ENCODE results near the gene CLIC3. TPM values are rescaled to one million over a fixed set of nuclear protein-coding genes. Genes with fewer than 3 reads are reported as not detected.

CLIC3 gene
- total RNA-seq, 1 donor from 2014 or later: 49.3 TPM

DNA sequence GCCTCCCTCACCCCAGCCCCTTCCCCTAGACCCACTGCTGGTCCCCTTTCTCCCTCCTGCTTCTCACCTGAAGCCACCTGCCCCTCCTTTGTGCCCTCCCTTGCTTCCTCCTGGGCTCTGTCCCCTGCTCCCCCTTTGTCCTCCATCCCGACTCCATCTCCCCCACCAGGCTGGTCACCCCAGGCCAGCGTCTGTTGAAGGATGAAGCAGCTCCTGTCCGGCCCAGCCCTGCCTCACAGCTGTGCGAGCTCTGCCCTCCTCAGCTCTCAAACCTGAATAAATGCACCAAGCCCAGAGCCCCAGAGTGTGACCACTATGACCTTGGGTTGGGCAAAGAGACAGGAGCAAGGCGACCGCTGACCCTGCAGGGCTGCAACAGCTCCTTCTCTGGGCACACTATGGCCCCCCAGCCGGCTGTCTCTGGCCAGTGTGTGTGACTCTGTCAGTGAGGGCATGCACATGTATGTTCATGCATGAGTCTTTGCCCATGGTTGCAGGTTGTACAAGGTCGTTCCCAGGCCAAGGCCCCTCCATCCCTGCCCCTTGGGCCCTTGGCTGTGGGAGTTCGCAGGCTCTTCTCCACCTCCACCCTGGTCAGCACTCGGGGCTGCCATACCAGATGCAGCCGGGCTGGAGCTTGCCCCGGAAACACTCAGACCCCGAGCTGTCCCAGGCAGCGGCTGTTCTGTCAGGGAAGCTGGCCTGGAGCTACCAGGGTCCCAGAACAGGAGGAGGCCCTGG lies 41.0 kb downstream of the CLIC3 start:
- Histone ChIP-seq H3K27me3 (ENCODE audit: low read depth) (no peaks in the 10 kb centered on the region), H3K27ac (no peak overlapping the region), H3K9me3 (no peaks in the 10 kb centered on the region), H3K36me3 (no peaks in the 10 kb centered on the region), H3K4me1 (peaks cover 4% of the 10 kb centered on the region), H3K4me3 (no peak overlapping the region)
- intact Hi-C loops (cut with DNase I): no loop called here
- DNase-seq (peak; percentile 40), ATAC-seq (no peak)
- TF ChIP-seq, protein P1, sequence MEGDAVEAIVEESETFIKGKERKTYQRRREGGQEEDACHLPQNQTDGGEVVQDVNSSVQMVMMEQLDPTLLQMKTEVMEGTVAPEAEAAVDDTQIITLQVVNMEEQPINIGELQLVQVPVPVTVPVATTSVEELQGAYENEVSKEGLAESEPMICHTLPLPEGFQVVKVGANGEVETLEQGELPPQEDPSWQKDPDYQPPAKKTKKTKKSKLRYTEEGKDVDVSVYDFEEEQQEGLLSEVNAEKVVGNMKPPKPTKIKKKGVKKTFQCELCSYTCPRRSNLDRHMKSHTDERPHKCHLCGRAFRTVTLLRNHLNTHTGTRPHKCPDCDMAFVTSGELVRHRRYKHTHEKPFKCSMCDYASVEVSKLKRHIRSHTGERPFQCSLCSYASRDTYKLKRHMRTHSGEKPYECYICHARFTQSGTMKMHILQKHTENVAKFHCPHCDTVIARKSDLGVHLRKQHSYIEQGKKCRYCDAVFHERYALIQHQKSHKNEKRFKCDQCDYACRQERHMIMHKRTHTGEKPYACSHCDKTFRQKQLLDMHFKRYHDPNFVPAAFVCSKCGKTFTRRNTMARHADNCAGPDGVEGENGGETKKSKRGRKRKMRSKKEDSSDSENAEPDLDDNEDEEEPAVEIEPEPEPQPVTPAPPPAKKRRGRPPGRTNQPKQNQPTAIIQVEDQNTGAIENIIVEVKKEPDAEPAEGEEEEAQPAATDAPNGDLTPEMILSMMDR (IDR thresholded peaks at IDR 0.05): no peak

DNA sequence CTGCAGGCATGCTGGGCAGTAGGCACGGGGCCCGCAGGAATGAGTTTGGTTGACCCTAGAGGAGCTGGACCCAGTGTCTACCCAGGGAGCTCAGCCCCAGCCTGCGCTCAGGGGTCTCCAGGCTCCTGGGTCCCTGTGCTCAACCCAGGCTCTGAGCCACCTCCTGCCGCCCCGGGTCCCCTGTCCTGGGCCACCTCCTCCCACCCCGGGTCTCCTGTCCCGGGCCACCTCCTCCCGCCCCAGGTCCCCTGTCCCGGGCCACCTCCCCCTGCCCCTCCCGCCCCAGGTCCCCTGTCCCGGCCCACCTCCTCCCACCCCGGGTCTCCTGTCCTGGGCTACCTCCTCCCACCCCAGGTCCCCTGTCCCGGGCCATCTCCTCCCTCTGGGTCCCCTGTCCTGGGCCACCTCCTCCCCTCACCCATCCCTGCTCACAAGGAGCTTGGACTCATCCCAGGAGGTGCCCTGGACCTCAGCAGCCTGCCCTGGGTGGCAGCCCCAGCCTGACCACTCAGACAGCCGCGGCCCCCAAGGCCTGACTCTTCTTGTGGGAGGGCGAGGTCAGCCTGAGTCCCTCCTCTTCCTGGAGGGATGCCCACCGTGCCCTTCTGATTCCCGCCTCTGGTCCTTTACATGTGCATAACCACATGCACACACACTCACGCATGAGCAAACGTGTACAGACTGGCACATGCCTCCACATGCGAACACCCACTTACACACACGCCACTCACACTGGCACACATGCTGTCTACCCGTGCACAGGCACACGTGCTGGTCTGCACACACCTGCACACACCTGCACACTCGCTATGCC lies 41.9 kb downstream of the CLIC3 start:
- TF ChIP-seq, protein P1 (IDR thresholded peaks at IDR 0.05): no peak
- Histone ChIP-seq H3K4me3 (no peak overlapping the region), H3K27ac (no peak overlapping the region), H3K9me3 (no peaks in the 10 kb centered on the region), H3K36me3 (no peaks in the 10 kb centered on the region), H3K4me1 (peaks cover 9% of the 10 kb centered on the region), H3K27me3 (ENCODE audit: low read depth) (no peaks in the 10 kb centered on the region)
- intact Hi-C loops (cut with DNase I): no loop called here
- DNase-seq (peak; percentile 45), ATAC-seq (no peak)

DNA sequence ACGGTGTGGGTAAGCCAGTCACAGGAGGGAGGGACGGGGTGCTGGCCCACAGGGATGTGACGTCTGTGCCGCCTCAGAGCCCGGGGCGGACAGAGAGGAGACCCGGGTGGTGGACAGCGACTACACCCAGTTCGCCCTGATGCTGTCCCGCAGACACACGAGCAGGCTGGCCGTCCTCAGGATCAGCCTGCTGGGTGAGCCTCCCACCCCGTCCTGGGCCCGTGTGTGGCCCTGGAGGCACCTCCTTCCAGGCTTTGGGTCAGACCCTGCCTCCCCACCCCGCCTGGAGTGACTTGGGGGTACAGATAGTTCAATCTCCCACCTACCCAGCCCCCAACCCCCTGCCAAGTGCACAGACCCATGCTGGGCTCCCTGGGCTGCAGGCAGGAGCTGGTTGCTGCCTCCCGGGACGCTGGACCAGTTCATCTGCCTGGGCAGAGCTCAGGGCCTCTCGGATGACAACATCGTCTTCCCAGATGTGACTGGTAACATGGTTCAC lies 42.5 kb downstream of the CLIC3 start:
- intact Hi-C loops (cut with DNase I): no loop called here
- peak; percentile 47 for DNase-seq
- H3K4me3 ChIP-seq: no peak overlapping the region

DNA sequence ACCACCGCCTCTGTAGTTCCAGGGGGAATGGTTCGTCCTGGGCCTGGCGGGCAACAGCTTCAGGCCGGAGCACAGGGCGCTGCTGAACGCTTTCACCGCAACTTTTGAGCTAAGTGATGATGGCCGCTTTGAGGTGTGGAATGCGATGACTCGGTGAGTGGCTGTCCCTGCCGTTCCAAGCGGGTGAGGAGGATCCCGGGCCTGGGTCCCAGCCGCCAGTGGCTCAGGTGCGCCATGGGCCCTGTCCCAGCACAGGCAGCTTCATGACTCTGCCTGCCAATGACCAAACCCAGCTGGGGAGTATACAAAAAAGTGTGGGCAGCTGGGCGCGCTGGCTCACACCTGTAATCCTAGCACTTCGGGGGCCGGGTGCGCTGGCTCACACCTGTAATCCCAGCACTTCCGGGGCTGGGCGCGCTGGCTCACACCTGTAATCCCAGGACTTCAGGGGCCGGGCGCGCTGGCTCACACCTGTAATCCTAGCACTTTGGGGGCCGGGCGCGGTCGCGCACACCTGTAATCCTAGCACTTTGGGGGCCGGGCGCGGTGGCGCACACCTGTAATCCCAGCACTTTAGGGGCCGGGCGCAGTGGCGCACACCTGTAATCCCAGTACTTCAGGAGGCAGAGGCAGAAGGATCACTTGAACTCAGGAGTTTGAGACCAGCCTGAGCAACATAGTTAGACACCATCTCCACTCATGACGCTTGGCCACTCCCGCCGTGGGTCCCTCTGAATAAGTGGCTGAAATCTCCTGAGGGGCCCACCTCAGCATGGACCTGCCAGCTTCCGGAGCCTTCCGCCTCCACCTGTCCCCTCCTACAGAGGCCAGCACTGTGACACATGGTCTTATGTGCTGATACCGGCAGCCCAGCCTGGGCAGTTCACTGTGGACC lies 43.2 kb downstream of the CLIC3 start:
- DNase-seq (peak; percentile 35), ATAC-seq (no peak)
- Histone ChIP-seq H3K4me3 (no peak overlapping the region), H3K36me3 (no peaks in the 10 kb centered on the region), H3K4me1 (peaks cover 22% of the 10 kb centered on the region), H3K27me3 (ENCODE audit: low read depth) (no peaks in the 10 kb centered on the region), H3K27ac (no peak overlapping the region), H3K9me3 (no peaks in the 10 kb centered on the region)
- TF ChIP-seq, protein P1 (IDR thresholded peaks at IDR 0.05): no peak
- intact Hi-C loops (cut with DNase I): no loop called here

More for the DNA sequence above, 42.5 kb downstream of the CLIC3 start:
- Histone ChIP-seq H3K27me3 (ENCODE audit: low read depth) (no peaks in the 10 kb centered on the region), H3K9me3 (no peaks in the 10 kb centered on the region), H3K27ac (no peak overlapping the region), H3K4me1 (peaks cover 15% of the 10 kb centered on the region), H3K36me3 (no peaks in the 10 kb centered on the region)
- TF ChIP-seq, protein P1 (IDR thresholded peaks at IDR 0.05): no peak
- no peak for ATAC-seq

DNA sequence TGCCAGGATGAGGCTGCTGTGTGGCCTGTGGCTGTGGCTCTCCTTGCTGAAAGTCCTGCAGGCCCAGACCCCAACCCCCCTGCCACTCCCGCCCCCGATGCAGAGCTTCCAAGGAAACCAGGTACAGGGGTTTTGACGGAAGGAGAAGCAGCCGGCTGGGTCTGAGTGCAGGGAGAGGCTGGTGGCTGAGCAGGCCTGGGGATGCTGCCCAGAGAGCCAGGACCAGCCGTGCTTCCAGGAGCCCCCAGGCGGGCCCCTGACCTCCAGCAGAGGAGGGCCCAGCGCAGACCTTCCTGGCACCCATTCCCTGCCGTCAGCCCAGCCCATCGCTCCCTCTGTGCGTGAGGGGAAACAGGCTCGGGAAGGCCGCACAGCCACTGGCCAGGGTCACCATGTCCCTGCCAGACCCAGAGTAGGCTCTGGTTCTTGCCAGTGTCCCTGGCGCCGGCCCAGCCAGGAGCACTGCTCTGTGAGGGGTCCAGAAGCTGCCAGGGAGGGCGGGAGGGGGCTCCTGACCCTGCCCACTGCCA lies 44.0 kb downstream of the CLIC3 start:
- Histone ChIP-seq H3K27me3 (ENCODE audit: low read depth) (no peaks in the 10 kb centered on the region), H3K4me3 (no peak overlapping the region), H3K9me3 (no peaks in the 10 kb centered on the region), H3K4me1 (peaks cover 30% of the 10 kb centered on the region), H3K27ac (no peak overlapping the region), H3K36me3 (no peaks in the 10 kb centered on the region)
- no peak for ATAC-seq
- intact Hi-C loops (cut with DNase I): no loop called here
- peak; percentile 39 for DNase-seq
- TF ChIP-seq, protein P1 (IDR thresholded peaks at IDR 0.05): no peak

All from lower lobe of right lung (tissue), 2 donors.